ENCODE results near the gene CDC20B.

DNA sequence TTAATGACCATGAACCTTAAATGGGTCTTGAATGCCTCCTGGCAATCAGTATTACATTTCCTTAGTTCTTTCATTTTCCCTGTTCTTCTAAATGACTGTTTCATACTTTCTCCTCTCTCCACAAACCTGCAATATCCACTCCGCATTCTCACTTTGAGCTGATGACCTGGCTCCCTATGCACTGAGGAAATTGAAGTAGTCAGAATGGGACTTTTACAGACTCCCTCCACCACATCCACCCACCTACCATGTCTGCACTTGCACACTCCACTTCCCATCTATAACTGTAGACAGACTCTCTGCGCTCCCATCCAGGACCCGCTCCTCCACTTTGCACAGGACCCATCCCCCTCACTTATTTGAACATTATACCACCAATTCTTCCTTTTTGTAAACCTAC is 106.7 kb downstream of the CDC20B start:
- TF ChIP-seq POLR2A (IDR thresholded peaks at IDR 0.05) (no peak), POLR2AphosphoS5 (IDR thresholded peaks at IDR 0.05) (no peak)
- TF ChIP-seq, protein P1, sequence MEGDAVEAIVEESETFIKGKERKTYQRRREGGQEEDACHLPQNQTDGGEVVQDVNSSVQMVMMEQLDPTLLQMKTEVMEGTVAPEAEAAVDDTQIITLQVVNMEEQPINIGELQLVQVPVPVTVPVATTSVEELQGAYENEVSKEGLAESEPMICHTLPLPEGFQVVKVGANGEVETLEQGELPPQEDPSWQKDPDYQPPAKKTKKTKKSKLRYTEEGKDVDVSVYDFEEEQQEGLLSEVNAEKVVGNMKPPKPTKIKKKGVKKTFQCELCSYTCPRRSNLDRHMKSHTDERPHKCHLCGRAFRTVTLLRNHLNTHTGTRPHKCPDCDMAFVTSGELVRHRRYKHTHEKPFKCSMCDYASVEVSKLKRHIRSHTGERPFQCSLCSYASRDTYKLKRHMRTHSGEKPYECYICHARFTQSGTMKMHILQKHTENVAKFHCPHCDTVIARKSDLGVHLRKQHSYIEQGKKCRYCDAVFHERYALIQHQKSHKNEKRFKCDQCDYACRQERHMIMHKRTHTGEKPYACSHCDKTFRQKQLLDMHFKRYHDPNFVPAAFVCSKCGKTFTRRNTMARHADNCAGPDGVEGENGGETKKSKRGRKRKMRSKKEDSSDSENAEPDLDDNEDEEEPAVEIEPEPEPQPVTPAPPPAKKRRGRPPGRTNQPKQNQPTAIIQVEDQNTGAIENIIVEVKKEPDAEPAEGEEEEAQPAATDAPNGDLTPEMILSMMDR (IDR thresholded peaks at IDR 0.05 in 8 of 11, conservative IDR thresholded peaks at IDR 0.05 in 3 of 11): no peak

Measured in spleen (tissue), 7 donors.